ENCODE results near the gene ALG9.
"Not testable (repeated sequence)": the region's sequence is repeated elsewhere in the genome, so short reads cannot be mapped to it uniquely, and the experiment has no call there.

ALG9 gene

DNA sequence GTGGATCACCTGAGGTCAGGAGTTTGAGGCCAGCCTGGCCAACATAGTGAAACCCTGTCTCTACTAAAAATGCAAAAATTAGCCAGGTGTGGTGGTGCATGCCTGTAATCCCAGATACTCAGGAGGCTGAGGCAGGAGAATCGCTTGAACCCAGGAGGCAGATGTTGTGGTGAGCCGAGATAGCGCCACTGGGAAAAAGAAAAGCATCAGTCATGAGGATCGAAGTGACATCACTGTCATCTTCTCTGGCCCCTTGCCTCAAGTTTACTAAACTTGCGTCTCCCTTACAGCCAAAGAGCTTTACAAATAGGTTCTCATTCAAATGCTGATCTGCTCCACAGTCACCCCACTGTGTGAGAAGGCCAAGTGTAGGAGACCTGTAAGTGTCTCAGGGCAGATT is 100.2 kb downstream of the ALG9 start:
- H3K4me1 ChIP-seq (ENCODE audit: control insufficient read depth, insufficient read depth, low read length); H3K27me3 ChIP-seq (ENCODE audit: control insufficient read depth, insufficient read depth, low read length, poor library complexity, severe bottlenecking); H3K27ac ChIP-seq (ENCODE audit: insufficient read depth, low read depth, low read length, poor library complexity, severe bottlenecking); H3K36me3 ChIP-seq (ENCODE audit: control insufficient read depth, insufficient read depth, low read length); H3K9me3 ChIP-seq (ENCODE audit: control insufficient read depth, low read length); H3K4me3 ChIP-seq (ENCODE audit: insufficient read depth, low read depth, low read length): not testable (repeated sequence)
- WGBS, 2 experiments, result 66 to 71% methylated on average over 5 of the region's 5 CpGs

GRCh38 chr11:111770581-111771134 is 100.7 kb downstream of the ALG9 start:
- H3K27ac ChIP-seq (ENCODE audit: insufficient read depth, low read depth, low read length, poor library complexity, severe bottlenecking), result no peak overlapping the region
- H3K27me3 ChIP-seq (ENCODE audit: control insufficient read depth, insufficient read depth, low read length, poor library complexity, severe bottlenecking), result no peaks in the 10 kb centered on the region
- H3K36me3 ChIP-seq (ENCODE audit: control insufficient read depth, insufficient read depth, low read length), result no peaks in the 10 kb centered on the region
- H3K9me3 ChIP-seq (ENCODE audit: control insufficient read depth, low read length), result no peaks in the 10 kb centered on the region
- no peaks in the 10 kb centered on the region for H3K4me1 ChIP-seq (ENCODE audit: control insufficient read depth, insufficient read depth, low read length)
- 88 to 89% methylated on average over 4 of the region's 4 CpGs for WGBS, 2 experiments
- H3K4me3 ChIP-seq (ENCODE audit: insufficient read depth, low read depth, low read length), result no peak overlapping the region

DNA sequence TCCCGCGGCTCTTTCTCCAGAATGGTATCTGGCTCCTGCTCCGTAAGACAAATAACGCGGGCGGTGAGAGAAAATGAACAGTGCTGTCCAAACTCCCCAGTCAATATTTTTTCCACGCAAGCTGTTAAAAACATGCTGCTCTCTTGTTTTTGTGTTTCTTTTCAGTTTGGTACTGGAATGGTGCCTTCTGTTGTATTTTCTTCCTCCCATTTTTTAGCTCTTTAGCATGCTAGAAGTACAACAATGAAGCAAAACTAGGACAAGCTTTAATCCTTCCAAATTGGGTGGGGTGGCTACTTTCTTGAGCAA is 104.6 kb downstream of the ALG9 start:
- H3K27me3 ChIP-seq (ENCODE audit: control insufficient read depth, insufficient read depth, low read length, poor library complexity, severe bottlenecking), result no peaks in the 10 kb centered on the region
- H3K27ac ChIP-seq (ENCODE audit: insufficient read depth, low read depth, low read length, poor library complexity, severe bottlenecking), result peak overlapping the region; percentile 76
- peaks cover 7% of the 10 kb centered on the region for H3K36me3 ChIP-seq (ENCODE audit: control insufficient read depth, insufficient read depth, low read length)
- H3K4me1 ChIP-seq (ENCODE audit: control insufficient read depth, insufficient read depth, low read length), result peaks cover 12% of the 10 kb centered on the region
- WGBS, 2 experiments, result 17 to 23% methylated on average over 7 of the region's 7 CpGs
- H3K4me3 ChIP-seq (ENCODE audit: insufficient read depth, low read depth, low read length), result peak overlapping the region; percentile 91
- H3K9me3 ChIP-seq (ENCODE audit: control insufficient read depth, low read length), result no peaks in the 10 kb centered on the region

DNA sequence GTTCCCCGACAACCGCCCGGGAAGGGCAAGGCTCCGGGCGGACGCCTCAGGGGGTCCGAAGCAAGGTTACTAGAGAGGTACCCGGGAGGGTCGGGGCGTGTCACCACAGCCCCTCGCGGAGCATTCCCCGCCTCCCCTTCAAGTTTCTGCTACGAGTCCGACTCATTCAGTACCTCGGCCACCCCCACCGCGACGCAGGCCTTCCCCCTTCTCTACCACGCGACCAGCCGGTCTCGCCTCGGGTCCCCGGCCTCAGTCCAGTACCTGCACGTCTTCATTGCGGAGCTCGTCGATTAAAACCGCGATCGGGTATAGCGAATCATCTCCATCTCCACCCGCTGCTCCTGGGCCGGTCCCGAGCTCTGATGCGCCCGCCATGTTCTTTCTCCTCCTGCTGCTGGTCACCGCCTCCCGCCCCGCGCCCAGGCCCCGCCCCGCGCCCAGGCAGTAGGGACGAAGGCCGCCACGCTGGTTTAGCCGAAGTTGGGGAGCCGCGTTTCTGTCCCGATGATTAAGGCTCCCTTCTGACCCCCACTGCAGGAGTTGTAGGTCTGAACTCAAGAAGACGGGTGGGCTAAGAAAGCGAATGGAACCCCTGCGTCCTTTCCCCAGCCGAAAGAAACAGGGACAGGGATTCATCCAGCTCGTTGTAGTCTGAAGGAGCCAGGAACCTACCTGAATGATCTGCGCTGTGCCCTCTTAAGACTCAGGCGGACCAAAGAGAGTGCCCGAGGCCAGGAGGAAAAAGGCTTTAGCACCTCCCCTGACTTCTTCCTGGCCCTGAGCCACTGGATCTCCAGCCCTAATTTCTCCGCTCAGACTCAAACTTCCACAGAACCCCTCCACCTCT is 105.2 kb downstream of the ALG9 start, which contains the start of gene PPP2R1B:
TSS of gene PPP2R1B (minus strand) at position 406 of the 850 bp plus-strand sequence. CDS start at position 378, 28 bp downstream.
- Histone ChIP-seq H3K4me3 (ENCODE audit: insufficient read depth, low read depth, low read length) (peak within 1 kb of the TSS; percentile 91), H3K9me3 (ENCODE audit: control insufficient read depth, low read length) (no peaks in the 10 kb centered on the region), H3K27ac (ENCODE audit: insufficient read depth, low read depth, low read length, poor library complexity, severe bottlenecking) (peak within 1 kb of the TSS; percentile 76), H3K27me3 (ENCODE audit: control insufficient read depth, insufficient read depth, low read length, poor library complexity, severe bottlenecking) (no peaks in the 10 kb centered on the region), H3K4me1 (ENCODE audit: control insufficient read depth, insufficient read depth, low read length) (peaks cover 12% of the 10 kb centered on the region), H3K36me3 (ENCODE audit: control insufficient read depth, insufficient read depth, low read length) (peaks cover 8% of the 10 kb centered on the region)
- WGBS, 2 experiments, result 0 to 1% methylated on average over 61 of the region's 61 CpGs

DNA sequence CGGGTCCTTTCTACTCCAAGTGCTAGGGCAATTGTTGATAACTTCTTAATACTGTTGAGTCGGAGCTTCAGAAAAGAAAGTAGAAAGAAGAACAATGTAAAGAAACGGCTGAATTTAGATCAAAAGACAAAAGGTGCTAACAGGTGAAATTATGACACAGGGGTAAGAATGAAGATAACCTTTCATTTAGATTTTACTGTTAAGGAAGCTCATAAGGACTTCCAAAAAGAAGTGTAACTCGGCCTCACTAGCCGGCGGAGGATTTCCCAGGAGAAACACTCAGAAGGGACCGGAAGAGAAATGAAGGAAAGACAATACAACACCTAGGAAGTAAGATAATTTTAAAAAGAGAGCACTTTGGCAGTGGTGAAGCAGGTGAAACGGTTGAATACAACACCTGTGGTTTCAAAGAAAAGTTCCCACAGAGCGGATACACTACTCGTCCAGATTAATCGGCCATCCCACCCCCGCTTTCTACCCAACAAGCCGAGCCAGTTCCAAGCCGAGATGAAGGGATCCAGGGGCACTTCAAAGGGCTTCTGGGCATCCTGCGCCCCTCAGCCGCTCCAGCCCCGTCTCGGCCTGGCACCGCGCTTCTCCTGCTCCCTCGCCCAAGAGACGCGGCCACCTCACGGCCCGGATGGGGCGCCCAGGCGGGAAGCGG is 105.9 kb downstream of the ALG9 start:
- H3K4me1 ChIP-seq (ENCODE audit: control insufficient read depth, insufficient read depth, low read length), result peaks cover 12% of the 10 kb centered on the region

GRCh38 chr11:111764621-111765020 is 106.8 kb downstream of the ALG9 start:
- Histone ChIP-seq H3K27me3 (ENCODE audit: control insufficient read depth, insufficient read depth, low read length, poor library complexity, severe bottlenecking) (no peaks in the 10 kb centered on the region), H3K9me3 (ENCODE audit: control insufficient read depth, low read length) (no peaks in the 10 kb centered on the region), H3K4me3 (ENCODE audit: insufficient read depth, low read depth, low read length) (peak overlapping the region; percentile 91), H3K4me1 (ENCODE audit: control insufficient read depth, insufficient read depth, low read length) (peaks cover 12% of the 10 kb centered on the region), H3K36me3 (ENCODE audit: control insufficient read depth, insufficient read depth, low read length) (peaks cover 13% of the 10 kb centered on the region), H3K27ac (ENCODE audit: insufficient read depth, low read depth, low read length, poor library complexity, severe bottlenecking) (no peak overlapping the region)
- 65 to 66% methylated on average over 1 of the region's 1 CpG for WGBS, 2 experiments

More for the DNA sequence above, 105.9 kb downstream of the ALG9 start:
- 3 to 4% methylated on average over 28 of the region's 28 CpGs for WGBS, 2 experiments
- H3K9me3 ChIP-seq (ENCODE audit: control insufficient read depth, low read length), result no peaks in the 10 kb centered on the region
- H3K4me3 ChIP-seq (ENCODE audit: insufficient read depth, low read depth, low read length), result peak overlapping the region; percentile 91
- no peaks in the 10 kb centered on the region for H3K27me3 ChIP-seq (ENCODE audit: control insufficient read depth, insufficient read depth, low read length, poor library complexity, severe bottlenecking)
- peaks cover 9% of the 10 kb centered on the region for H3K36me3 ChIP-seq (ENCODE audit: control insufficient read depth, insufficient read depth, low read length)
- H3K27ac ChIP-seq (ENCODE audit: insufficient read depth, low read depth, low read length, poor library complexity, severe bottlenecking), result no peak overlapping the region

DNA sequence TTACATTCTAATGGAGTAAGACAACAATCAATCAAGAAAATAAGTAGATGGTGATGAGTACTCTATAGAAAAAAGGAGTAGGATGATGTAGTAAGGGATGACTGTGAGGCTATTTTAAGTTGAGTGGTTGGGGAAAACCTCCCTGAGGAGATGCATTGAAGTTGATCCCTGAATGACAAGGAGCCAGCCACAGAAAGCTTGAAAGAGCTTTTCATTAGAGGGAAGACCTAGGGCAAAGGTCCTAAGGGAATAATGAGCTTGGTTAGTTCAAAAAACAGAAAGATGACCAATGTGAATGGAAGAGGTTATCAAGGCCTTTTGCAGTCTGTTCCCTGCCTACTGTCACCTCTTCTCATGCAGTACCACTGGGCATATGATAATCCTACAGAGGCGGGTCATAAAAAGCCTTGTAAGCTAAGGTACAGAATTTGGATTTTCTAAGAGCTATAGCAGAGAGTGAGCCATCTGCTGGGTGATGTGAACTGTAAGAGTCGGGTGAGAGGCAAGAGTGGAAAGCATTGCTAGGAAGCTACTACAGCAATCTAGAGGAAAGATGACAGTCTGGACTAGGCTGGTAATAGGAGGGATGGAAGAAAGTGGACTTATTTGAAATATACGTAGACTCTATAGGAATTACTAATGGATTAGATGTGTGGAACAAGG is 108.3 kb downstream of the ALG9 start:
- WGBS, 2 experiments, result 61 to 70% methylated on average over 3 of the region's 3 CpGs
- Histone ChIP-seq H3K36me3 (ENCODE audit: control insufficient read depth, insufficient read depth, low read length) (peaks cover 21% of the 10 kb centered on the region), H3K4me3 (ENCODE audit: insufficient read depth, low read depth, low read length) (no peak overlapping the region)

DNA sequence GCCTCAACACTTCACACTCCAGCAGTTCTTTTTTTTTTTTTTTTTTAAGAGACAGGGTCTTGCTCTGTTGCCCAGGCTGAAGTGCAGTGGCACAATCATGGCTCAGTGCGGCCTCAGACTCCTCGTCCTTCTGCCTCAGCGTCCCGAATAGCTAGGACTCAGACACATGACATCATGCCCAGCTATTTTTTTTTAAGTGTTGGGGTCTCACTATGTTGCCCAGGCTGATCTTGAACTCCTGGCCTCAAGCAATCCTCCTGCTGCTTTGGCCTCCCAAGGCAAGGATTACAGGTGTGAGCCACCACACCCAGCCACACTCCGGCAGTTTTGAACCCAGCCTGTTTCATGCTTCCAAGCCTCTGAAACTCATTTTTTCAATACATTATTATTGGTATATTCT is 108.9 kb downstream of the ALG9 start:
- H3K27ac ChIP-seq (ENCODE audit: insufficient read depth, low read depth, low read length, poor library complexity, severe bottlenecking), result no peak overlapping the region
- H3K4me1 ChIP-seq (ENCODE audit: control insufficient read depth, insufficient read depth, low read length), result peaks cover 12% of the 10 kb centered on the region
- WGBS, 2 experiments, result 84 to 97% methylated on average over 5 of the region's 5 CpGs
- no peak overlapping the region for H3K4me3 ChIP-seq (ENCODE audit: insufficient read depth, low read depth, low read length)
- no peaks in the 10 kb centered on the region for H3K9me3 ChIP-seq (ENCODE audit: control insufficient read depth, low read length)
- peaks cover 23% of the 10 kb centered on the region for H3K36me3 ChIP-seq (ENCODE audit: control insufficient read depth, insufficient read depth, low read length)
- no peaks in the 10 kb centered on the region for H3K27me3 ChIP-seq (ENCODE audit: control insufficient read depth, insufficient read depth, low read length, poor library complexity, severe bottlenecking)

More for the DNA sequence above, 108.3 kb downstream of the ALG9 start:
- H3K9me3 ChIP-seq (ENCODE audit: control insufficient read depth, low read length), result no peaks in the 10 kb centered on the region
- no peaks in the 10 kb centered on the region for H3K27me3 ChIP-seq (ENCODE audit: control insufficient read depth, insufficient read depth, low read length, poor library complexity, severe bottlenecking)
- no peak overlapping the region for H3K27ac ChIP-seq (ENCODE audit: insufficient read depth, low read depth, low read length, poor library complexity, severe bottlenecking)
- peaks cover 12% of the 10 kb centered on the region for H3K4me1 ChIP-seq (ENCODE audit: control insufficient read depth, insufficient read depth, low read length)

- Histone ChIP-seq H3K36me3 (ENCODE audit: control insufficient read depth, insufficient read depth, low read length) (peaks cover 28% of the 10 kb centered on the region), H3K27me3 (ENCODE audit: control insufficient read depth, insufficient read depth, low read length, poor library complexity, severe bottlenecking) (no peaks in the 10 kb centered on the region), H3K27ac (ENCODE audit: insufficient read depth, low read depth, low read length, poor library complexity, severe bottlenecking) (no peak overlapping the region), H3K4me3 (ENCODE audit: insufficient read depth, low read depth, low read length) (no peak overlapping the region), H3K4me1 (ENCODE audit: control insufficient read depth, insufficient read depth, low read length) (peaks cover 12% of the 10 kb centered on the region), H3K9me3 (ENCODE audit: control insufficient read depth, low read length) (no peaks in the 10 kb centered on the region)
- WGBS, 2 experiments, result 94 to 97% methylated on average over 4 of the region's 4 CpGs
Measured at GRCh38 chr11:111761036-111761435, 110.3 kb downstream of the ALG9 start.

All from ectodermal cell (in vitro differentiated cells).